ENCODE data around the gene DCC. TPM values are rescaled to one million over a fixed set of nuclear protein-coding genes. Genes with fewer than 3 reads are reported as not detected.

DCC gene
- total and polyA plus RNA-seq, 9 of the 15 experiments (the other 6 are each of a cell fraction or from before 2014, with no cell fraction given) = not detected

GRCh38 chr18:52403291-52404021 is 63.5 kb downstream of the DCC start:
- no peak for FAIRE-seq
- POLR2A ChIA-PET = no interaction called here
- no peak for DNase-seq (ENCODE audit: extremely low read depth in 1 of 4, low spot score in 3 of 4)
- Histone ChIP-seq H3K9me1 (ENCODE audit: control insufficient read depth, insufficient read depth, low read length) (no peaks in the 10 kb centered on the region), H3K79me2 (ENCODE audit: control insufficient read depth, insufficient read depth, low read length) (no peaks in the 10 kb centered on the region), H3K4me3 (no peak overlapping the region), H3K4me2 (ENCODE audit: insufficient read depth, low read length) (no peak overlapping the region), H3K27me3 (ENCODE audit: control insufficient read depth in 2 of 2, insufficient read depth in 2 of 2, low read length in 2 of 2) (no peaks in the 10 kb centered on the region), H3K36me3 (ENCODE audit: control insufficient read depth, insufficient read depth, low read length) (no peaks in the 10 kb centered on the region), H2AFZ (ENCODE audit: low read depth, low read length) (no peak overlapping the region), H3K9ac (ENCODE audit: insufficient read depth in 1 of 2, low read depth in 2 of 2, low read length in 2 of 2) (no peak overlapping the region), H3K9me3 (replicated peaks; ENCODE audit: control insufficient read depth, insufficient read depth, low read depth, low read length) (no peaks in the 10 kb centered on the region; the same call in 1 of the 2 replicates), H3K27ac (ENCODE audit: extremely low read depth, low read depth, low read length) (no peak overlapping the region), H3K4me1 (replicated peaks in 1 of 2; ENCODE audit: control insufficient read depth in 2 of 2, insufficient read depth in 2 of 2, low read length in 2 of 2) (no peaks in the 10 kb centered on the region), H4K20me1 (replicated peaks; ENCODE audit: control insufficient read depth, insufficient read depth, low read length) (no peaks in the 10 kb centered on the region)
- intact Hi-C loops (cut with micrococcal nuclease) = no loop called here
- CTCF ChIA-PET (ENCODE audit: low intra/inter-chr PET ratio) = no interaction called here
- BruUV-seq (replicated peaks) = no TSS peak
- in situ Hi-C loops (cut with MboI) = no loop called here
- TF ChIP-seq GABPB1 (CRISPR knock-in tag; IDR thresholded peaks at IDR 0.05) = no peak
- no peak for ATAC-seq

GRCh38 chr18:52408800-52409302 is 68.9 kb downstream of the DCC start:
- Histone ChIP-seq H3K4me2 (ENCODE audit: insufficient read depth, low read length) (no peak overlapping the region), H3K9me3 (replicated peaks; ENCODE audit: control insufficient read depth, insufficient read depth, low read depth, low read length) (no peaks in the 10 kb centered on the region), H3K9me1 (ENCODE audit: control insufficient read depth, insufficient read depth, low read length) (no peaks in the 10 kb centered on the region), H2AFZ (ENCODE audit: low read depth, low read length) (no peak overlapping the region), H3K27ac (ENCODE audit: extremely low read depth, low read depth, low read length) (no peak overlapping the region), H3K4me3 (no peak overlapping the region), H3K4me1 (replicated peaks in 1 of 2; ENCODE audit: control insufficient read depth in 2 of 2, insufficient read depth in 2 of 2, low read length in 2 of 2) (no peaks in the 10 kb centered on the region), H3K9ac (ENCODE audit: insufficient read depth in 1 of 2, low read depth in 2 of 2, low read length in 2 of 2) (no peak overlapping the region), H3K36me3 (ENCODE audit: control insufficient read depth, insufficient read depth, low read length) (no peaks in the 10 kb centered on the region), H3K27me3 (ENCODE audit: control insufficient read depth in 2 of 2, insufficient read depth in 2 of 2, low read length in 2 of 2) (no peaks in the 10 kb centered on the region), H4K20me1 (replicated peaks; ENCODE audit: control insufficient read depth, insufficient read depth, low read length) (no peaks in the 10 kb centered on the region), H3K79me2 (ENCODE audit: control insufficient read depth, insufficient read depth, low read length) (no peaks in the 10 kb centered on the region)
- 0% methylated on average over 2 of the region's 2 CpGs for WGBS (ENCODE audit: insufficient coverage, low coverage, missing lambda C conversion rate)
- DNase-seq (ENCODE audit: extremely low read depth in 1 of 4, low spot score in 3 of 4) = no peak
- TF ChIP-seq TBP (optimal IDR thresholded peaks at IDR 0.05; ENCODE audit: low read depth, low read length) (no peak), POLR2A (conservative IDR thresholded peaks at IDR 0.05) (no peak), ZBTB33 (CRISPR knock-in tag; IDR thresholded peaks at IDR 0.05) (no peak), SMARCB1 (IDR thresholded peaks at IDR 0.05; ENCODE audit: insufficient read length, low read depth) (no peak), EWSR1 (IDR thresholded peaks at IDR 0.05; ENCODE audit: borderline replicate concordance, low read depth, partially characterized antibody) (no peak), STAT5A (IDR thresholded peaks at IDR 0.05; ENCODE audit: borderline replicate concordance, low read length) (no peak), TRIM24 (IDR thresholded peaks at IDR 0.05) (no peak), GABPB1 (CRISPR knock-in tag; IDR thresholded peaks at IDR 0.05) (no peak), BCLAF1 (IDR thresholded peaks at IDR 0.05; ENCODE audit: borderline replicate concordance in 1 of 2, control insufficient read depth in 1 of 2, low read depth in 2 of 2, low read length in 1 of 2) (no peak), MCM2 (IDR thresholded peaks at IDR 0.05; ENCODE audit: low read depth) (no peak)
- in situ Hi-C loops (cut with MboI) (no loop called here), intact Hi-C loops (cut with micrococcal nuclease) (no loop called here)
- no peak for FAIRE-seq
- BruUV-seq (replicated peaks) = no TSS peak
- POLR2A ChIA-PET = no interaction called here
- ATAC-seq = no peak
- CTCF ChIA-PET (ENCODE audit: low intra/inter-chr PET ratio) = no interaction called here

Measured in K562 (cell line).